ENCODE results near the gene CIITA.

The CIITA gene

DNA sequence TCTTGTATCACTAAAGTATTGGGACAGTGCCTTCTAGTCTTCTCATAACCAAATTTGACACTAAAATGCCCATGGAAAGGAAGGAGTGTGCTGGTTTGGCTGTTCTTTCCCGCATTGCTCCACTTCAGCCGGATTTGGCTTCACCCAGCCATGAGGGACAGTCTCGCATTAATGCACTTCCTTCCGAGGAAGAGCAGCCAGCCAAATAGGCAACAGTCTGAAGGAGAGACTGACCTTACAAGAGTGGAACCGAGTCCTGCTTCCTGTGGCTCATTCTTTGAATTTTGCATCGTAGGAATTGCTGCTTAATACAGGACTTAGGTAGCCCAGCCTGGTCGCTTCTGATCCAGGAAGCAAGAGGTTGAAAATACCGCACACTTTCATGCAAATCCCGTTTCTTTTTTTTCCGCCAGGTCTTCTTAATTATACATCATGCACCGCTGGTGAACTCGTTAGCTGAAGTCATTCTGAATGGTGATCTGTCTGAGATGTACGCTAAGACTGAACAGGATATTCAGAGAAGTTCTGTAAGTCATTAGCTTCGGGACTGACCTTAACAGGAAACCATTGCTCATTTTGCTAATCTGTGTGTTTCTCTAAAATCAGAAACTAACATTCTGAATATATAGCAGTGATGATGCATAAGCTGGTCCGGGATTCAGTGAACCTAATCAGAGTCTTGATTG is 105.6 kb downstream of the CIITA start:
- POLR2A ChIA-PET: interaction anchor here (0.6 to 2.3 kb wide), 2 partner anchors 273 to 292 kb away, joined by 5 to 15 read pairs; partner anchors contain the start of gene SOCS1
- CTCF ChIA-PET: interaction anchor here (0.8 to 6.0 kb wide), 20 partner anchors 8 to 550 kb away, joined by 3 to 124 read pairs (median 4); no protein-coding TSS in a partner anchor
- TF ChIP-seq CTCF (IDR thresholded peaks at IDR 0.05; ENCODE audit: control extremely low read depth, extremely low read depth, low read depth, missing control alignments): no peak

DNA sequence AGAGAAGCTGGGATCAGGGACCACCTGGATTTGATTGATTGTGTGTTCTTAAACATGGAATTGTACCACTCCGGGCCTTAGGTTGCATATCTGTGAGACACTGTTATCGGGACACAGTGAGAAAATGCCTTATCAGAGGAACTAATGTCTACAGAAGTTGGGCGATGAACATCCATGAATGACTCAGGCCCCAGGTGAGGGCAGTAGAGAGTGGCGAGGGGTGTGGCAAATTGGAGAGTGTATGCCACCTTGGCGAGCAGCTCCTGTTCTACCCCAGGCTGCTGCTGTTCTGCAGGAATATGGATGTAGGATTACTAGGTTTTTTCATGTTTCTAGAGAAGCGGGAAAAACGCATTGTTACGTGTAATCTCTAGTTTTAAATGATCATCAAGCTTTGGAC is 106.2 kb downstream of the CIITA start:
- DNase-seq (ENCODE audit: extremely low spot score): peak; percentile 34
- POLR2A ChIA-PET: interaction anchor here (2.3 kb wide), 1 partner anchor 272 kb away, joined by 15 read pairs; the partner anchor contains the start of gene SOCS1
- CTCF ChIA-PET: interaction anchor here (1.0 to 6.0 kb wide), 17 partner anchors 8 to 549 kb away, joined by 3 to 124 read pairs (median 4); no protein-coding TSS in a partner anchor
- TF ChIP-seq CTCF (IDR thresholded peaks at IDR 0.05; ENCODE audit: control extremely low read depth, extremely low read depth, low read depth, missing control alignments): peak; percentile 26

More for the DNA sequence above, 105.6 kb downstream of the CIITA start:
- peak; percentile 54 for DNase-seq (ENCODE audit: extremely low spot score)

DNA sequence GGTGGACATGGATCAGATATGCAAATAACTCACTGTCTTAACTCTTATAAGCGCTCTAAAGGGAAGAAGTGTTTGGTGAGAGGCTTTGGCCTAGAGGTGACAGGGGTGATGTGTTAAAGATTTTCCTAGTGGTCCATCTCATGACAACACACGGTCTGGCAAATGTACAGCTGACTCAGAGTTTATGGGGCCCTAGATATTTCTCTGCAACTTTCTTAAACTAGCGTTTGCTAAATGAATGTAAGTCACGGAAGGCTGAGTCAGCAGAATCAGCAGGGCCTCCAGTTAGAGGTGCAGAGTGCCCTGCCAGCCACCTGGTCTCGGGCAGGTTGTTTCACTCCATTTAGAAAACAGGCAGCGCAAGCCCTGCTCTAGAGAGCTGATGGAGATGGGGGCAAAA is 107.5 kb downstream of the CIITA start:
- ChIA-PET POLR2A (no interaction called here), CTCF (interaction anchor here (0.8 to 6.0 kb wide), 4 partner anchors 16 to 372 kb away, joined by 3 to 124 read pairs (median 10); no protein-coding TSS in a partner anchor)
- no peak for TF ChIP-seq CTCF (IDR thresholded peaks at IDR 0.05; ENCODE audit: control extremely low read depth, extremely low read depth, low read depth, missing control alignments)
- no peak for DNase-seq (ENCODE audit: extremely low spot score)
